Measurements from ENCODE around the gene CLCA2. TPM values are rescaled to one million over a fixed set of nuclear protein-coding genes. Genes with fewer than 3 reads are reported as not detected.

The CLCA2 gene
- total RNA-seq, 1 experiment from 2014 or later: not detected

DNA sequence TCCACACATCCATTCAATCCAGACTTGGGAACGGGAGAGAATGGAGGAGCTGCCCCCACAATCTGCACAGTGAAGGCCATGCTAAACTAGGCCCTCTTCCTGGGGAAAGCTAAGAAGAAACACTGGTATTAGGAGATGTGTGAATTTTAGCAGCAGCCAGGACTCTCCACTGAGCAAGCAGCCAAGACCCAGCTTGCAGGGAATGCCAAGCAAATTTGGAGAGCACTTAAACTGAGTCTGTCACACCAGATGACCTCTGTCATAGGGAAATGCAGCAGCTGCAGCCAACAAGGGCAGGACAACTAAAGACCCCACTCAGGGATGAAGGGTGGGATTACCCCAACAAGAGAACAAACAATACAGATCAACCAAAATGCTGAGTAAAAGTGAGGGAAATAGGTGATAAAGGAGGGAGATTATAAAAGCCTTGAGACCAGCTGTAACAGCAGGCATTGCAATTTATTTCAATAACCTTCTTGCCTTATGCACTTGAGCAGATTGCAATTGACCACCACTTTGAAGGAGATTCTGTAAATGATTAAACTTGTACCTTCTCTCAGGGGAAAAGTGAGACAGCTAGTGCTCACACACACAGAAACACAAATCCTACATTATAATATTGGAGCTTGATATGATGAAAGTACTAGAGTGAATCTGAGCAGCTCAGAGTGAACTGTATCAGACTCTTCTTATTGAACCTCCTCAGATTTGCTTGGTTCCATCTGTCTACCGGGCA lies 42.3 kb downstream of the CLCA2 start:
- no peak for DNase-seq (ENCODE audit: low spot score)
- ChIA-PET CTCF (no interaction called here), POLR2A (ENCODE audit: low non-redundant PET) (no interaction called here)
- H3K27me3 ChIP-seq (replicated peaks; ENCODE audit: insufficient read depth, low read depth, low read length, poor library complexity): no peaks in the 10 kb centered on the region
- no peaks in the 10 kb centered on the region for H3K36me3 ChIP-seq (ENCODE audit: insufficient read depth, low read length, poor library complexity, severe bottlenecking)
- TF ChIP-seq, protein P1, sequence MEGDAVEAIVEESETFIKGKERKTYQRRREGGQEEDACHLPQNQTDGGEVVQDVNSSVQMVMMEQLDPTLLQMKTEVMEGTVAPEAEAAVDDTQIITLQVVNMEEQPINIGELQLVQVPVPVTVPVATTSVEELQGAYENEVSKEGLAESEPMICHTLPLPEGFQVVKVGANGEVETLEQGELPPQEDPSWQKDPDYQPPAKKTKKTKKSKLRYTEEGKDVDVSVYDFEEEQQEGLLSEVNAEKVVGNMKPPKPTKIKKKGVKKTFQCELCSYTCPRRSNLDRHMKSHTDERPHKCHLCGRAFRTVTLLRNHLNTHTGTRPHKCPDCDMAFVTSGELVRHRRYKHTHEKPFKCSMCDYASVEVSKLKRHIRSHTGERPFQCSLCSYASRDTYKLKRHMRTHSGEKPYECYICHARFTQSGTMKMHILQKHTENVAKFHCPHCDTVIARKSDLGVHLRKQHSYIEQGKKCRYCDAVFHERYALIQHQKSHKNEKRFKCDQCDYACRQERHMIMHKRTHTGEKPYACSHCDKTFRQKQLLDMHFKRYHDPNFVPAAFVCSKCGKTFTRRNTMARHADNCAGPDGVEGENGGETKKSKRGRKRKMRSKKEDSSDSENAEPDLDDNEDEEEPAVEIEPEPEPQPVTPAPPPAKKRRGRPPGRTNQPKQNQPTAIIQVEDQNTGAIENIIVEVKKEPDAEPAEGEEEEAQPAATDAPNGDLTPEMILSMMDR (conservative IDR thresholded peaks at IDR 0.05; ENCODE audit: low read depth, low read length): no peak
- TF ChIP-seq EZH2 (IDR thresholded peaks at IDR 0.05; ENCODE audit: borderline replicate concordance, low read depth, low read length, poor library complexity, severe bottlenecking): no peak
- no TSS peak for BruUV-seq (replicated peaks)
- no peak overlapping the region for H3K27ac ChIP-seq (ENCODE audit: low read depth, low read length, poor library complexity, severe bottlenecking)
- intact Hi-C loops (cut with micrococcal nuclease; ENCODE audit: unreplicated experiment): no loop called here
- H3K4me3 ChIP-seq (ENCODE audit: low read depth, low read length, poor library complexity, severe bottlenecking): no peak overlapping the region
- H3K4me1 ChIP-seq (ENCODE audit: insufficient read depth, low read length, poor library complexity, severe bottlenecking): no peaks in the 10 kb centered on the region
- H3K9me3 ChIP-seq (ENCODE audit: low read depth, low read length, poor library complexity, severe bottlenecking): no peaks in the 10 kb centered on the region

DNA sequence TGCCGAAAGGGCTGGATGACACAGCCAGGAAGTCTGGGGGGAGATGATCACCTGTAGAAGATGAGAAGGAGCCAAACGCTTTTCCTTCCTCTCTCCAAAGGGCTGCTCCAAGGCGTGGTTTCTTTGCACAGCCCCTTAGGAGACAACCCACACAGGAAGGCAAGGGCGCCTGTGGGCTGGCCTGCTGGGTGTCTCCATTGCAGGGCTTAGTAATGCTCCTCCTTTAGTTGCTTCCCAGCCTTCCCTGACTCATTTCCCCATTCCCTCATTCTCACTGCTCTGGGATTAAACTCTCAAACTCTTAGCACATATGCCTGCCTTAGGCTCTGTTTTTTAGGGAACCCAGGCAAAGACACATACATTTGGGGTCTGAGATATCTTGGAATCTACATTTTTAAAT lies 43.0 kb downstream of the CLCA2 start:
- intact Hi-C loops (cut with micrococcal nuclease; ENCODE audit: unreplicated experiment): no loop called here
- no peaks in the 10 kb centered on the region for H3K27me3 ChIP-seq (replicated peaks; ENCODE audit: insufficient read depth, low read depth, low read length, poor library complexity)
- ChIA-PET POLR2A (ENCODE audit: low non-redundant PET) (no interaction called here), CTCF (no interaction called here)
- no peak overlapping the region for H3K27ac ChIP-seq (ENCODE audit: low read depth, low read length, poor library complexity, severe bottlenecking)
- TF ChIP-seq EZH2 (IDR thresholded peaks at IDR 0.05; ENCODE audit: borderline replicate concordance, low read depth, low read length, poor library complexity, severe bottlenecking): no peak
- TF ChIP-seq, protein P1 (conservative IDR thresholded peaks at IDR 0.05; ENCODE audit: low read depth, low read length): no peak
- no peaks in the 10 kb centered on the region for H3K9me3 ChIP-seq (ENCODE audit: low read depth, low read length, poor library complexity, severe bottlenecking)
- DNase-seq (ENCODE audit: low spot score): no peak
- no peak overlapping the region for H3K4me3 ChIP-seq (ENCODE audit: low read depth, low read length, poor library complexity, severe bottlenecking)
- no peaks in the 10 kb centered on the region for H3K4me1 ChIP-seq (ENCODE audit: insufficient read depth, low read length, poor library complexity, severe bottlenecking)
- no peaks in the 10 kb centered on the region for H3K36me3 ChIP-seq (ENCODE audit: insufficient read depth, low read length, poor library complexity, severe bottlenecking)
- no TSS peak for BruUV-seq (replicated peaks)

DNA sequence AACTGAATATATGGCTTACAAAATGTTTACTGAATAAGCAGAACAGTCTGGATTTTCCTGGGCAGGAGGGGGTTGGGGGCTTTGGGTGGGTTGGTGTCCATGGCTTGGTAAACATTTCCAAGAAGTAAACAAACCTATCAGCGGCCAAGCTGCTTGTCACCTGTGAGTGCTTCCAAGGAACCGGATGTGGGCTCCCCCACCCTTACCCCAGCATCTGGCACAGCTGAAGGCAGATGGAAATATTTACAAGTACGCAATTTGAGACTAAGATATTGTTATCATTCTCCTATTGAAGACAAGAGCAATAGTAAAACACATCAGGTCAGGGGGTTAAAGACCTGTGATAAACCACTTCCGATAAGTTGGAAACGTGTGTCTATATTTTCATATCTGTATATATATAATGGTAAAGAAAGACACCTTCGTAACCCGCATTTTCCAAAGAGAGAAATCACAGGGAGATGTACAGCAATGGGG lies 44.6 kb downstream of the CLCA2 start, which contains the start of gene CLCA1:
Gene CLCA1 (plus strand): TSS at position 427 of the 477 bp plus-strand sequence. CDS start 45 bp downstream, at position 472.
- no TSS peak for BruUV-seq (replicated peaks)
- CTCF ChIA-PET: no interaction called here
- intact Hi-C loops (cut with micrococcal nuclease; ENCODE audit: unreplicated experiment): no loop called here

More for the DNA sequence above, 44.6 kb downstream of the CLCA2 start, which contains the start of gene CLCA1:
- Histone ChIP-seq H3K27me3 (replicated peaks; ENCODE audit: insufficient read depth, low read depth, low read length, poor library complexity) (no peaks in the 10 kb centered on the region), H3K36me3 (ENCODE audit: insufficient read depth, low read length, poor library complexity, severe bottlenecking) (no peaks in the 10 kb centered on the region), H3K27ac (ENCODE audit: low read depth, low read length, poor library complexity, severe bottlenecking) (no peak within 1 kb of the TSS), H3K9me3 (ENCODE audit: low read depth, low read length, poor library complexity, severe bottlenecking) (no peaks in the 10 kb centered on the region), H3K4me1 (ENCODE audit: insufficient read depth, low read length, poor library complexity, severe bottlenecking) (no peaks in the 10 kb centered on the region), H3K4me3 (ENCODE audit: low read depth, low read length, poor library complexity, severe bottlenecking) (no peak within 1 kb of the TSS)
- POLR2A ChIA-PET (ENCODE audit: low non-redundant PET): no interaction called here
- no peak for DNase-seq (ENCODE audit: low spot score)
- TF ChIP-seq, protein P1 (conservative IDR thresholded peaks at IDR 0.05; ENCODE audit: low read depth, low read length): no peak
- no peak for TF ChIP-seq EZH2 (IDR thresholded peaks at IDR 0.05; ENCODE audit: borderline replicate concordance, low read depth, low read length, poor library complexity, severe bottlenecking)

Measured in A673 (cell line).